Measurements from ENCODE around the gene MOK.

MOK gene

DNA sequence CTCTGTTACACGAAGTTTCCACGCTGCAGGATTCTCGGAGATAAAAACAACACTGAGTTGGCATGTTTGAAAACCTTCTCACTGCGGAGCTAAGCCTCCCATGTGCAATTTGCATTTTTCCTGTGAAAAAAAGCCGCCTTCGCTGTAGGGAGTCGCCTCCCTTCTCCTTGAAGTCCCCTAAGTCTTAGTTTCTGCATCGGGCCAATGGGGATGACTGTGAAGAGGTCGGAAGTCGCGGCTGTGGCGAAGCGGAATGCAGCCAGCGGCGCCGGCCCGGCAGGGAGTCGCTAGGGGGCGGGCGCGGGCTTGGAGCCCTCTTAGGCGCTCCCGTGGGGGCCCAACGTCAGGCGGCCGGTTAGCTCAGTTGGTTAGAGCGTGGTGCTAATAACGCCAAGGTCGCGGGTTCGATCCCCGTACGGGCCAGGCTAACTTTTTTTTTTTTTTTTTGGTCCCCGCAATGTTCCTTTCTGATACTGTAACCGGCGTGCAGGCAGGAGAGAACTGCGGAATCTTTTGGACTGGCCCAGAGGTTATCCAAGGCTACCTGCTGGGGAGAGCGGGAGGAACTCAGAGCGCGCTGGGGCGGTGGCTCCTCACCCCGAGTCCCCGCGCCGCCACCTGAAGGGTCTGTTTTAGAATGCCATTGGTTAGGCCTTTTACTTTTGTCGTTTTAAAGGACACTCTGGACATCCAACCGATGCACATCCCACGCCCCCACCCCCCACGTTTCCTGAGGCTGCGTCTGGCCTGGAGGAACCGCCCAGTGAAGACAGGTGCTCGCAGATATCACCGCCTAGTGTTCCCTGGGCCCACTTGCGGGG lies 12.0 kb upstream of the MOK start:
- TF ChIP-seq EZH2phosphoT487 (IDR thresholded peaks at IDR 0.05; ENCODE audit: low read depth), result no peak
- TF ChIP-seq, protein P1, sequence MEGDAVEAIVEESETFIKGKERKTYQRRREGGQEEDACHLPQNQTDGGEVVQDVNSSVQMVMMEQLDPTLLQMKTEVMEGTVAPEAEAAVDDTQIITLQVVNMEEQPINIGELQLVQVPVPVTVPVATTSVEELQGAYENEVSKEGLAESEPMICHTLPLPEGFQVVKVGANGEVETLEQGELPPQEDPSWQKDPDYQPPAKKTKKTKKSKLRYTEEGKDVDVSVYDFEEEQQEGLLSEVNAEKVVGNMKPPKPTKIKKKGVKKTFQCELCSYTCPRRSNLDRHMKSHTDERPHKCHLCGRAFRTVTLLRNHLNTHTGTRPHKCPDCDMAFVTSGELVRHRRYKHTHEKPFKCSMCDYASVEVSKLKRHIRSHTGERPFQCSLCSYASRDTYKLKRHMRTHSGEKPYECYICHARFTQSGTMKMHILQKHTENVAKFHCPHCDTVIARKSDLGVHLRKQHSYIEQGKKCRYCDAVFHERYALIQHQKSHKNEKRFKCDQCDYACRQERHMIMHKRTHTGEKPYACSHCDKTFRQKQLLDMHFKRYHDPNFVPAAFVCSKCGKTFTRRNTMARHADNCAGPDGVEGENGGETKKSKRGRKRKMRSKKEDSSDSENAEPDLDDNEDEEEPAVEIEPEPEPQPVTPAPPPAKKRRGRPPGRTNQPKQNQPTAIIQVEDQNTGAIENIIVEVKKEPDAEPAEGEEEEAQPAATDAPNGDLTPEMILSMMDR (IDR thresholded peaks at IDR 0.05; ENCODE audit: low read depth, low read length), result peak; percentile 70
- peak overlapping the region; percentile 91 for H3K4me3 ChIP-seq (ENCODE audit: low read length)
- peak overlapping the region; percentile 90 for H3K4me2 ChIP-seq (ENCODE audit: low read length)
- peak overlapping the region; percentile 97 for H2AFZ ChIP-seq (ENCODE audit: low read depth, low read length)
- peaks cover 15% of the 10 kb centered on the region for H3K79me2 ChIP-seq (ENCODE audit: low read length)
- peaks cover 39% of the 10 kb centered on the region for H3K4me1 ChIP-seq (ENCODE audit: low read length)
- no peaks in the 10 kb centered on the region for H4K20me1 ChIP-seq (ENCODE audit: insufficient read depth, low read length)
- H3K36me3 ChIP-seq (replicated peaks; ENCODE audit: low read depth, low read length), result no peaks in the 10 kb centered on the region
- peak overlapping the region; percentile 79 for H3K9ac ChIP-seq (ENCODE audit: low read length)
- H3K9me3 ChIP-seq (ENCODE audit: insufficient read depth, low read length), result no peaks in the 10 kb centered on the region
- H3K27me3 ChIP-seq (ENCODE audit: low read depth, low read length), result no peaks in the 10 kb centered on the region
- H3K27ac ChIP-seq (ENCODE audit: low read length), result peak overlapping the region; percentile 69

DNA sequence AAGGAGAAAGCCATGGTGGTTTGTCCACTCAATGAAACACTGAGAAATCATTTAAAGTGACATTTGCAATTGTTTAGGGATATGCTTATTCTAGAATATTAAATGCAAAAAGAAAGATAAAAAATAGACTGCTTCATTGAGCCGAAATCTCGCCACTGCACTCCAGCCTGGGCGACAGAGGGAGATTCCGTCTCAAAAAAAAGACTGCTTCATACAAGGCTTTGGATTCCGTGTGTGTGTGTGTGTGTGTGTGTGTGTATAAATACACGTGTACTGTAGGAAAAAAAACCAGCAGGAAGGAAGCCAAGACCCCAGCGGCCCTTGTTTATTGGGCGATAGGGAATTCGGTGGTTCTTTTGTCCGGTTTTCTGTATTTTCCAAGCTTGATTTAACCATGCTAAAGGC lies 11.4 kb upstream of the MOK start:
- Histone ChIP-seq H3K4me3 (ENCODE audit: low read length) (peak overlapping the region; percentile 91), H3K27me3 (ENCODE audit: low read depth, low read length) (no peaks in the 10 kb centered on the region), H3K36me3 (replicated peaks; ENCODE audit: low read depth, low read length) (no peaks in the 10 kb centered on the region), H3K27ac (ENCODE audit: low read length) (no peak overlapping the region), H3K4me2 (ENCODE audit: low read length) (peak overlapping the region; percentile 82), H2AFZ (ENCODE audit: low read depth, low read length) (peak overlapping the region; percentile 97), H3K9me3 (ENCODE audit: insufficient read depth, low read length) (no peaks in the 10 kb centered on the region), H4K20me1 (ENCODE audit: insufficient read depth, low read length) (no peaks in the 10 kb centered on the region), H3K79me2 (ENCODE audit: low read length) (peaks cover 15% of the 10 kb centered on the region), H3K9ac (ENCODE audit: low read length) (peak overlapping the region; percentile 64), H3K4me1 (ENCODE audit: low read length) (peaks cover 39% of the 10 kb centered on the region)
- TF ChIP-seq, protein P1 (IDR thresholded peaks at IDR 0.05; ENCODE audit: low read depth, low read length), result no peak
- TF ChIP-seq EZH2phosphoT487 (IDR thresholded peaks at IDR 0.05; ENCODE audit: low read depth), result no peak

DNA sequence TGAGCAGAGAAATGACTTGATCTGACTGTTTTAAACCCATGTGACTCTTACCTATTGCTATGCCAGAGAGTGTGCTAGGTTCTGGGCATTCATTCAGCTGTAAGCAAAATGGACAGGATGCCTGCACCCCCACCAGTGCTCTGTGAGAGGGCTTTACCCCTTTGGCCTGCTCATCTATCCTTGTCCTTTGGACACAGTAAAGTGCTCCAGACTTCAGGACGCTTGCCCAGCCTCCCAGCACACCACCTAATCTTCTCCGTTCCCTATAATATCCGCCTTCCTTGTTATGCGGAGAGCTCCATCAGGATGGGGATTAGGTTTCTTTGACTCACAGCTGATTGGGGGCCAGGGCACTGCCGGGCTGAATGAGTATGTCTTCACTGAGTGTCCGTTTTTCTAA lies 10.2 kb upstream of the MOK start:
- peaks cover 31% of the 10 kb centered on the region for H3K4me1 ChIP-seq (ENCODE audit: low read length)
- H2AFZ ChIP-seq (ENCODE audit: low read depth, low read length), result peak overlapping the region; percentile 87

More for the DNA sequence above, 10.2 kb upstream of the MOK start:
- H4K20me1 ChIP-seq (ENCODE audit: insufficient read depth, low read length), result no peaks in the 10 kb centered on the region
- peak overlapping the region; percentile 58; the same call in 1 of the 2 replicates for H3K9ac ChIP-seq (ENCODE audit: low read length)
- peak overlapping the region; percentile 83 for H3K4me2 ChIP-seq (ENCODE audit: low read length)
- peaks cover 4% of the 10 kb centered on the region for H3K79me2 ChIP-seq (ENCODE audit: low read length)
- no peaks in the 10 kb centered on the region for H3K27me3 ChIP-seq (ENCODE audit: low read depth, low read length)
- TF ChIP-seq, protein P1 (IDR thresholded peaks at IDR 0.05; ENCODE audit: low read depth, low read length), result no peak
- no peak for TF ChIP-seq EZH2phosphoT487 (IDR thresholded peaks at IDR 0.05; ENCODE audit: low read depth)
- H3K27ac ChIP-seq (ENCODE audit: low read length), result no peak overlapping the region
- H3K9me3 ChIP-seq (ENCODE audit: insufficient read depth, low read length), result no peaks in the 10 kb centered on the region
- H3K4me3 ChIP-seq (ENCODE audit: low read length), result peak overlapping the region; percentile 88
- no peaks in the 10 kb centered on the region for H3K36me3 ChIP-seq (replicated peaks; ENCODE audit: low read depth, low read length)

All from OCI-LY3 (cell line).